ENCODE measurements around the gene CHRM5. TPM values are rescaled to one million over a fixed set of nuclear protein-coding genes. Genes with fewer than 3 reads are reported as not detected.

Gene CHRM5
- total and polyA plus RNA-seq, 2 of the 8 experiments (the other 6 are each of a cell fraction or from before 2014, with no cell fraction given), result not detected

- TF ChIP-seq CHD7 (IDR thresholded peaks at IDR 0.05; ENCODE audit: insufficient replicate concordance, low read length) (no peak), CTCF (IDR thresholded peaks at IDR 0.05; ENCODE audit: control extremely low read depth in 1 of 3, insufficient read depth in 1 of 3, low read depth in 1 of 3, low read length in 3 of 3) (no peak), HDAC2 (IDR thresholded peaks at IDR 0.05; ENCODE audit: borderline replicate concordance in 1 of 2, low read depth in 2 of 2, low read length in 2 of 2) (no peak)
Observed at GRCh38 chr15:33923446-33923845, 44.9 kb upstream of the CHRM5 start (continued).
